Mesothelial cell of epicardium (in vitro differentiated cells): ENCODE data around the gene ERVFRD-1. TPM values are rescaled to one million over a fixed set of nuclear protein-coding genes. Genes with fewer than 3 reads are reported as not detected.
"Not testable (repeated sequence)": the region's sequence is repeated elsewhere in the genome, so short reads cannot be mapped to it uniquely, and the experiment has no call there.

ENCODE experiments used
- DNase-seq, 2 experiments: peaks; one replicate each; pipeline ENCODE4 v3.0.0; 2021; ENCODE audit warnings: low spot score in 2 of 2; ENCODE audit not compliant: unreplicated experiment in 2 of 2
- H3K27ac Mint-ChIP-seq: 2 replicates; pipeline ENCODE4 v1.8.0; 2021; ENCODE audit warnings: mixed read lengths
- H3K27me3 Mint-ChIP-seq: 2 replicates; pipeline ENCODE4 v1.8.0; 2021; ENCODE audit warnings: low read depth, mixed read lengths
- H3K36me3 Mint-ChIP-seq: 2 replicates; pipeline ENCODE4 v1.8.0; 2021; ENCODE audit warnings: mixed read lengths
- H3K4me1 Mint-ChIP-seq: 2 replicates; pipeline ENCODE4 v1.8.0; 2021; ENCODE audit warnings: mixed read lengths
- H3K4me3 Mint-ChIP-seq: 2 replicates; pipeline ENCODE4 v1.8.0; 2021; ENCODE audit warnings: mild to moderate bottlenecking, moderate library complexity, mixed read lengths
- H3K9me3 Mint-ChIP-seq: 2 replicates; pipeline ENCODE4 v1.8.0; 2021; ENCODE audit warnings: mixed read lengths
- CTCF ChIP-seq: fragments of 200-600 bp; sonication (generic); IDR thresholded peaks from one replicate; pipeline ENCODE4 v1.5.0; 2021; ENCODE audit warnings: antibody characterized with exemption; ENCODE audit not compliant: unreplicated experiment
- total RNA-seq: library from RNA; stranded (reverse); gene quantifications from 3 replicates; pipeline ENCODE4 v1.2.1, GENCODE V29; 2021

Gene ERVFRD-1
- total RNA-seq, 1 donor from 2014 or later, result 0.25 TPM

GRCh38 chr6:11126876-11127275 is 15.4 kb upstream of the ERVFRD-1 start:
- Mint-ChIP-seq H3K4me1 (peaks cover 9% of the 10 kb centered on the region), H3K4me3 (no peak overlapping the region), H3K9me3 (peaks cover 3% of the 10 kb centered on the region), H3K27me3 (no peaks in the 10 kb centered on the region), H3K27ac (no peak overlapping the region), H3K36me3 (peaks cover 13% of the 10 kb centered on the region)
- no peak for TF ChIP-seq CTCF
- no peak for DNase-seq

GRCh38 chr6:11123978-11124377 is 12.5 kb upstream of the ERVFRD-1 start:
- Mint-ChIP-seq H3K4me3 (no peak overlapping the region), H3K27me3 (no peaks in the 10 kb centered on the region), H3K4me1 (peaks cover 20% of the 10 kb centered on the region), H3K9me3 (peaks cover 3% of the 10 kb centered on the region), H3K27ac (no peak overlapping the region), H3K36me3 (peaks cover 13% of the 10 kb centered on the region)
- no peak for TF ChIP-seq CTCF
- DNase-seq, result no peak

DNA sequence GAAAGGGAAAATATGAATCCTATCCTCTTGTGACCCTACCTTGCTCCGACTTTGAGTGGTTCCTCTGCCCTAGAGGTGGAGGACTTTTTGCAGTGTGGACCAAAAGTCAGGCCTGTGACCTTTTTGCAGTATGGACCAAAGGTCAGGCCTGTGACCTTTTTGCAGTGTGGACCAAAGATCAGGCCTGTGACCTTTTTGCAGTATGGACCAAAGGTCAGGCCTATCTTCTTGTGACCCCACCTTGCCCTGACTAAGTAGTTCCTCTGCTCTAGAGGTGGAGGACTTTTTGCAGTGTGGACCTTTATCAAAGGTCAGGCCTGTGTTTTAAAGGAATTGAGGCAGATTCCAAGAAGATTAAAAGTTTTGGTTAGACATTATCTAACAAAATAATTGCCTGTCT is 10.9 kb upstream of the ERVFRD-1 start:
- peaks cover 20% of the 10 kb centered on the region for H3K4me1 Mint-ChIP-seq
- peaks cover 2% of the 10 kb centered on the region for H3K9me3 Mint-ChIP-seq
- no peak for DNase-seq
- no peak overlapping the region for H3K27ac Mint-ChIP-seq
- peaks cover 9% of the 10 kb centered on the region for H3K36me3 Mint-ChIP-seq
- no peak for TF ChIP-seq CTCF
- no peaks in the 10 kb centered on the region for H3K27me3 Mint-ChIP-seq
- no peak overlapping the region for H3K4me3 Mint-ChIP-seq

DNA sequence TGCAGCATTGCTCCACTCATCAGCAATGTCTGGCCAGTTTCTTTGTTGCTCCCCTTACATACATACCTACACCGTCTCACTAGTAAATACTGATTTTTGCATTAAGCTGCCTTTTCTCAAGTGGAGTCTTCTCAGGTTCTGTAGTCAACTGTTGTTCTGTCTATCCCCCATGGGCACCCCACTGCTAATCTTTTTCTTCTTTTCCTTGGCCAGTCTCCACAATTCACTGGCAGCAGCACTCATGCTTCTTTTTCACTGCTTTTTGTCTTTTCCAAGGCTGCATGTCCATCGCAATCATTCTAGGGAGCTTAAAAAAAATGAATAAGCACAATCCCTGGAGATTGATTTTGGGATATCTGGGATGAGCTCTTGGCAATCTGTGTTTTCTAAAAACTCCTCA is 10.3 kb upstream of the ERVFRD-1 start:
- H3K36me3 Mint-ChIP-seq, result peaks cover 6% of the 10 kb centered on the region
- H3K27ac Mint-ChIP-seq, result no peak overlapping the region
- no peak overlapping the region for H3K4me3 Mint-ChIP-seq
- no peaks in the 10 kb centered on the region for H3K27me3 Mint-ChIP-seq
- TF ChIP-seq CTCF, result no peak
- H3K4me1 Mint-ChIP-seq, result peaks cover 20% of the 10 kb centered on the region
- DNase-seq, result no peak
- no peaks in the 10 kb centered on the region for H3K9me3 Mint-ChIP-seq

DNA sequence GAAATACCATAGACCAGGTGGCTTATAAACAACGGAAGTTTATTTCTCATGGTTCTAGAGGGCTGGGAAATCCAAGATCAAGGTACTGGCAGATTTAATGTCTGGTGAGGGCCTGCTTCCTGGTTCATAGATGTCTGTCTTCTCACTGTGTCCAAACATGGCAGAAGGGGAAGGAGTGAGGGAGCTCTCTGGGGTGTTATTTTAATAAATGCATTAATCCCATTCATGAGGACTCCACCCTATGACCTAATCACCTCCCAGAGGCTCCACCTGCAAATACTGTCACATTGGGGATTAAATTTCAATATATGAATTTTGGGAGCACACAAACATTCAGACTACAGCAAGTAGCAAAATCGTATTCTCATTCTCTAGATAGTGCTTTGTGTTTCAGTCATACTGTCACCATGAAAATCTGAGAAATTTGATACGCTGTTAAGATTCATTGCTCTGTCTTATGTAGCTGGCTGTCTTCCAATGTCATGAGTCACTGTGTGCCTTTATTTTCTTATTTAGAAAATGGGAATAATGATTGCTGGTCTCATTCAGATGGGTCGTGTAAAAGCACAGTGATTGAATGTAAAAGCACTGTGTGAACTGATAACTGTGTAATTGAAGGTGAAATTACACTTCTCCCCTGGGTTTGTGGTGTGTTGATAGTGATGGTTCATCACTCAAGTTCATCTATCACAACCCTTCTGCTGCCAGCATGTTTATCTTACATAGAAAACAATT is 8.9 kb upstream of the ERVFRD-1 start:
- no peaks in the 10 kb centered on the region for H3K27me3 Mint-ChIP-seq
- no peaks in the 10 kb centered on the region for H3K9me3 Mint-ChIP-seq
- no peak for DNase-seq
- H3K4me3 Mint-ChIP-seq, result no peak overlapping the region
- peaks cover 20% of the 10 kb centered on the region for H3K4me1 Mint-ChIP-seq
- no peak for TF ChIP-seq CTCF
- no peaks in the 10 kb centered on the region for H3K36me3 Mint-ChIP-seq
- H3K27ac Mint-ChIP-seq, result peak overlapping the region; percentile 4

DNA sequence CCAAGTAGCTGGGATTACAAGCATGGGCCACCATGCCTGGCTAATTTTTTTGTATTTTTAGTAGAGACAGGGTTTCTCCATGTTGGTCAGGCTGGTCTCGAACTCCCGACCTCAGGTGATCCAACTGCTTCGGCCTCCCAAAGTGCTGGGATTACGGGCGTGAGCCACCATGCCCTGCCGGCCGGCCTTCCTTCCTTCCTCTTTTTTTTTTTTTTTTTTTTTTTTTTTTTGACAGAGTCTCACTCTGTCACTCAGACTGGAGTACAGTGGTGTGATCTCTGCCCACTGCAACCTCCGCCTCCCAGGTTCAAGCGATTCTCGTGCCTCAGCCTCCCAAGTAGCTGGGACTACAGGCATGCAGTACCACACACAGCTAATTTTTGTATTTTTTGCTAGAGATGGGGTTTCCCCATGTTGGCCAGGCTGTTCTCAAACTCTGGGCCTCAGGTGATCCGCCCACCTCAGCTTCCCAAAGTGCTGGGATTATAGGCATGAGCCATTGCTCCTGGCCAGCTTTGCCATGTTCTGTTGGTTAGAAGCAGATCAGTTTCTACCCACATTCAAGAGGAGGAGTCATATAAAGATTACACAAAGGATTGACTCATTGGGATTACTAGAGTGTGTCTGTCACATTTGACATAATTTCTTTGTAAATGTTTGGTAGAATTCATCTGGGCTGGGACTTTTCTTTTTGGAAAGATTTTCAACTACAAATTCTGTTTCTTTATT is 4.4 kb upstream of the ERVFRD-1 start:
- H3K27me3 Mint-ChIP-seq, H3K9me3 Mint-ChIP-seq, H3K36me3 Mint-ChIP-seq, DNase-seq, H3K4me3 Mint-ChIP-seq, H3K27ac Mint-ChIP-seq: not testable (repeated sequence)
- H3K4me1 Mint-ChIP-seq, result peaks cover 27% of the 10 kb centered on the region
